ENCODE data around the gene FARS2.

DNA sequence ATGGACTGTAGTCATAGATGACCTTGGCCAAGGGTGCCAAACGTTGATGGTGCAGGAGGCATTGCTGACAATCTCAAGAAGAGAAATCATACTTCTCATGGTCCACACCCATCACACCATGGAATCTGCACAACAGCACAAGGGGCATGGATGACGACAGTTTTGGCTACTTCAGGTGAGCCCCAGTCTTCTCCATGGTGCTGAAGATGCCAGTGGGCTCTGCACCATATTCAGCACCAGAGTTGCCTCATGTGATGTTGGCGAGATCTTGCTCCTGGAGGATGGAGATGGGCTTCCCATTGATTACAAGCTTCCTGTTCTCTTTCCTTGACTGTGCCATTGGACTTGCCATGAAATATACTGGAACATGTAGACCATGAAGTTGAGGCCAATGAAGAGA is 556.6 kb downstream of the FARS2 start:
- TF ChIP-seq PKNOX1 (IDR thresholded peaks at IDR 0.05) (no peak), FOXM1 (IDR thresholded peaks at IDR 0.05; ENCODE audit: borderline replicate concordance) (no peak), BHLHE40 (IDR thresholded peaks at IDR 0.05; ENCODE audit: borderline replicate concordance) (no peak)
